GM12878 (cell line): ENCODE measurements around the gene RNLS. TPM values are rescaled to one million over a fixed set of nuclear protein-coding genes. Genes with fewer than 3 reads are reported as not detected.

Experiments
- BCLAF1 ChIP-seq: fragments of 450-650 bp; IDR thresholded peaks from 2 replicates; pipeline ENCODE4 v1.6.1; 2017; ENCODE audit warnings: antibody characterized with exemption, mild to moderate bottlenecking, moderate library complexity
- BMI1 ChIP-seq: fragments of 450-650 bp; IDR thresholded peaks from 2 replicates; pipeline ENCODE4 v1.6.1; 2016; ENCODE audit warnings: mild to moderate bottlenecking, moderate library complexity, borderline replicate concordance
- CHD4 ChIP-seq: fragments of 200-600 bp; sonication (generic); IDR thresholded peaks from 2 replicates; pipeline ENCODE4 v1.6.1; 2016; ENCODE audit warnings: mild to moderate bottlenecking
- ESRRA ChIP-seq: IDR thresholded peaks from 2 replicates; pipeline ENCODE4 v1.6.1; 2012; ENCODE audit warnings: mild to moderate bottlenecking, low read length, improper control_type of control experiment
- ETV6 ChIP-seq, 2 experiments: fragments of 450-650 bp in 1 of 2; IDR thresholded peaks in 1 of 2; conservative IDR thresholded peaks in 1 of 2; 2 replicates each; pipeline ENCODE4 v1.6.1; 2014; ENCODE audit warnings: antibody characterized with exemption in 1 of 2, borderline replicate concordance in 1 of 2, low read depth in 1 of 2, mild to moderate bottlenecking in 1 of 2, moderate library complexity in 1 of 2
- RUNX3 ChIP-seq: IDR thresholded peaks from 2 replicates; pipeline ENCODE4 v1.6.1; 2012; ENCODE audit warnings: low read length, inconsistent platforms
- SRF ChIP-seq, 2 experiments: IDR thresholded peaks; 2 replicates each; pipeline ENCODE4 v1.6.1; 2011; ENCODE audit warnings: low read depth in 2 of 2, low read length in 2 of 2, mild to moderate bottlenecking in 1 of 2, moderate library complexity in 1 of 2
- TCF3 ChIP-seq: IDR thresholded peaks from 2 replicates; pipeline ENCODE4 v1.6.1; 2012; ENCODE audit warnings: low read depth, mild to moderate bottlenecking, low read length, borderline replicate concordance; ENCODE audit not compliant: insufficient read depth
- ZBTB11 ChIP-seq: fragments of 450-650 bp; formaldehyde crosslinking; IDR thresholded peaks from 2 replicates; pipeline ENCODE4 v1.5.0; 2022; ENCODE audit warnings: mild to moderate bottlenecking, missing genetic modification characterization
- ZBTB33 ChIP-seq: fragments of 450-650 bp; IDR thresholded peaks from 2 replicates; pipeline ENCODE4 v1.6.1; 2017; ENCODE audit warnings: mild to moderate bottlenecking
- ZNF592 ChIP-seq: fragments of 450-650 bp; IDR thresholded peaks from 2 replicates; pipeline ENCODE4 v1.6.1; 2017; ENCODE audit warnings: mild to moderate bottlenecking, moderate library complexity
- ZNF622 ChIP-seq: fragments of 450-650 bp; IDR thresholded peaks from 2 replicates; pipeline ENCODE4 v1.6.1; 2017; ENCODE audit warnings: mild to moderate bottlenecking, inconsistent platforms
- ZNF687 ChIP-seq: fragments of 450-650 bp; IDR thresholded peaks from 2 replicates; pipeline ENCODE4 v1.6.1; 2017; ENCODE audit warnings: mild to moderate bottlenecking, moderate library complexity
- polyA plus RNA-seq, 11 experiments: library from polyadenylated mRNA; depleted of rRNA in 4 of 11; unstranded in 6 of 11; stranded (reverse) in 5 of 11; fragments of >200 nt; fragmentation: Nextera tagmentation in 4 of 11; fragmentation: Illumina TruSeq in 1 of 11; extraction: Ambion mirVana in 4 of 11; extraction: Trizol in 1 of 11; gene quantifications; 1 replicate in 1 of 11; 2 replicates in 10 of 11; pipeline versions ENCODE4 v1.2.1 to v1.2.3, GENCODE V29; 2011 to 2016; ENCODE audit warnings: inconsistent platforms in 2 of 11, missing spikeins in 2 of 11, low read depth in 1 of 11
- total RNA-seq, 4 experiments: library from RNA; depleted of rRNA in 3 of 4; stranded (reverse); fragments of >200 nt in 3 of 4; fragmentation: Illumina TruSeq in 1 of 4; extraction: Trizol in 1 of 4; gene quantifications; 2 replicates each; pipeline versions ENCODE4 v1.2.1 to v1.2.3, GENCODE V29; 2013 to 2021

RNLS gene
- total and polyA plus RNA-seq, 10 of the 15 experiments (the other 5 are each of a cell fraction or from before 2014, with no cell fraction given), result 3.4 to 6.7 (median 4.6) TPM

- TF ChIP-seq ZNF592 (no peak), BMI1 (no peak), ZBTB11 (CRISPR knock-in tag) (no peak), ETV6 (conservative IDR thresholded peaks at IDR 0.05 in 1 of 2, IDR thresholded peaks at IDR 0.05 in 1 of 2; ENCODE audit: borderline replicate concordance in 1 of 2, low read depth in 1 of 2) (0 out of 4 replicates have a peak, but pooled peaks of 1 of the 2 experiments have one; percentile 31), ZNF687 (no peak), RUNX3 (peak; percentile 38), ZBTB33 (no peak), ZNF622 (no peak), BCLAF1 (no peak), ESRRA (no peak), CHD4 (no peak), SRF (IDR thresholded peaks at IDR 0.05; ENCODE audit: low read depth in 2 of 2, low read length in 2 of 2) (no peak), TCF3 (no peak)
Observed at GRCh38 chr10:88598055-88598454, 14.9 kb upstream of the RNLS start (continued).
